Embryonic facial prominence (tissue), 1 donor: ENCODE data around the gene NDRG3.
A peak's percentile ranks its signal among the peaks of the same experiment; 100 is the strongest.

Source experiments
- DNase-seq: peaks from one replicate; pipeline ENCODE4 v3.0.0-alpha.2; 2016; ENCODE audit errors: extremely low spot score

The NDRG3 gene

GRCh38 chr20:36745927-36746659 is at the start of gene NDRG3:
TSS of gene NDRG3 (minus strand) at chr20:36746090. CDS start at chr20:36721735, 24,355 bp downstream.
- DNase-seq: peak; percentile 89

DNA sequence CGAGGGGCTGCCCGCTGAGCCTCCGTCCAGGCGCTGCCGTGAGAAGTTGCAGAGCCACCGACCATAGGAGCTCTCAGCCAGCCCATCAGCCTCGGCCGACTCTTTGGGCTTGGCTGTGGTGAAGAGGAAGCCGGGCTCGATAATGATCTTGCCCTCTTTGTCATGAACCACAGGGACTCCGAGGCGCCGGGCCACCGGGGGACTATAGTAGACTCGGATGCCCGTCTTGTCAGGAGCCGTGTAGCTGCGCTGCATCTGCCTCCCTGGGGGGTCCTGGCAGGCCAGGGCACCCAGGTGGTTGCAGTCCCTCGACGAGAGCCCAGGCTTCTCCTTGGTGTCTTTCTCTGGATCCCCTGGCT is 48.2 kb upstream of the NDRG3 start:
- DNase-seq: no peak

GRCh38 chr20:36793294-36794115 is 47.6 kb upstream of the NDRG3 start:
- no peak for DNase-seq

GRCh38 chr20:36792422-36792821 is 46.5 kb upstream of the NDRG3 start:
- no peak for DNase-seq

DNA sequence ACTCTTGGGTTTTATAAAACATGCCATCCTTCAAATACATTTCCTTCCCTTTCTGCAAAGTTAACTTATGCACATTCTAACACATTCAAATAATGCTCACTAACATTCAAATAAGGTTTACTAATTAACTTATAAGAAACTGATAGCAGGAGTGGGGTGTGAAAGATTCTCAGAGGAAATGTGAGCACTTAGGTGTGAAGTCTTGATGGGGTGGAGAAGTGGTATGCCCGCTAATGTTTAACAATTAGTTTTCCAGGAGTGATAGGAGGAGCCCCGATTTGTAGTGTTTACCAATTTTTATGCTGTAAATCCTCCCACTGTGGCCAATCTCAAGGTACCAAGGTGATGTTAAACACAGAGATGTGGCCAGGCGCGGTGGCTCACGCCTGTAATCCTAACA is 46.0 kb upstream of the NDRG3 start:
- no peak for DNase-seq

DNA sequence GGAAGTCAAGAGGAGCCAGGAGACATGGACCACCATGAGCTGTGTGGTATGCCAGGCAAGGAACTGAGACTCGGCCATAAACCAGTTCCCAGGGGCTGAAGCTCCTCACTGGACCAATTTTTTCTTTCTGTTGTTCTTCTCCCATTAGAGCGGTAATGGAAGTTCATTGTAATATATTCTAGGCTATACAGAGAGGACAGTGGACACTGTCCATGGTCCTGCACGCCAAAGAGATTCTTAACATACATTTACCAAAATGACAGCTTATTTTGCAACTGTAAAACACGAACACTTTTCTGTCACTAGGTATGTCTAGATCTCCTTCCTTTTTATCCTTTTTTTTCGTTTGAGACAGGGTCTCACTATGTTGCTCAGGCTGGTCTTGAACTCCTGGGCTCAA is 40.8 kb upstream of the NDRG3 start:
- no peak for DNase-seq

GRCh38 chr20:36786246-36786645 is 40.4 kb upstream of the NDRG3 start:
- no peak for DNase-seq

DNA sequence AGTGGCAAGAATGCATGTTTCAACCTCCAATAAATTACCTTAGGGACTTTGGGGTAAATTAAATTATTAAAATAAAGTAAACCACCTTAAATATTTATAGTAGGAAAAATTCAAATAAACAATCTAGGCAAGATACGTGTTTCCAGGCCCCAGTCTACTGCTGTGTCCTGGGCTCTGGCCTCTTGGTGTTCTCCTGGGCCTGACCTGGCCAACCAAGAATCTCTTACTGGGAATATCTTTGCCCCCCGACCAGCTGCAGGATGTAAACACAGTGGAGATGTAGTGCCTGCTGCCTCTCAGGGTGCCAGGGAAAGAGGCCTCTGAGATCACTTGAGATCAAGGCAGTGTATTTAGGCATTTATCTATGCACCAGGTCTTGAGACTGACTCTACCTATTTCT is 39.4 kb upstream of the NDRG3 start:
- DNase-seq: no peak

- no peak for DNase-seq
Observed at GRCh38 chr20:36784900-36785299, 39.0 kb upstream of the NDRG3 start.

DNA sequence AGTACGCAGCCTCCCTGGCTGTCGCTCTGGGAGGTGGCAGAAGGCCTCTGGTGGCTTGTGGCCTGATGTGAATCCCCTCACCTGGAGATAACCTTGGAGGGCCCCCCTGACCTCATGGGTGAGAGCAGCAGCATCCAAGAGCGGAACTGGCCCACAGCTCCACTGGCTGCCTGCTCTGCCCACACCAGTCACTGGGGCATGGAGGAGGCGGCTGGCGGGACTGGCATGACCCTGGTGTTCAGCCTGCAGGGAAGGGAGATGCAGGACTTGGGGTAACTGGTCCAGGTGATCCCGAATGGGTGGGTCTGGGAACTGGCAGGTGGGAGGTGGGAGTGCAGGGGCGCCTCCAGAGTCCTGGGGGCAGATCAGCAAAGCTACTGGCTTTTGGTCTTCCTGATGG is 38.2 kb upstream of the NDRG3 start:
- DNase-seq: no peak

DNA sequence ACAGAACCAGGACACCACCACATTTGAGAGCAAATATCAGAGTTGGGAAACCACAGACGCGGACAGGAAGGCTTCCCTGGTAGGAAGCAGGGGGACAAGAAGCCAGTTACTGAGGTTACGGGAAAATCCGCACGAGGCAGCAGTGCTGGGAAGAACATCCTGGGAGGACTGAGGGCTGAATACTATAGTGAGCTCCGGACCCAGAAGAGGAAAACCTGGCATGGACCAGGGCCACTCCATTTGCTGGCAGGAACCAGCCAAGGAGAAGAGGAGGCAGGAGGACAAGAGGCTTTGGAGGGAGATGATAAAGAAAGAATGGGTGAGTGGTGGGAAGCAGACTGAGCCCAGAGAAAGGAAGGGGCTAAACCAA is 33.8 kb upstream of the NDRG3 start:
- DNase-seq: no peak

DNA sequence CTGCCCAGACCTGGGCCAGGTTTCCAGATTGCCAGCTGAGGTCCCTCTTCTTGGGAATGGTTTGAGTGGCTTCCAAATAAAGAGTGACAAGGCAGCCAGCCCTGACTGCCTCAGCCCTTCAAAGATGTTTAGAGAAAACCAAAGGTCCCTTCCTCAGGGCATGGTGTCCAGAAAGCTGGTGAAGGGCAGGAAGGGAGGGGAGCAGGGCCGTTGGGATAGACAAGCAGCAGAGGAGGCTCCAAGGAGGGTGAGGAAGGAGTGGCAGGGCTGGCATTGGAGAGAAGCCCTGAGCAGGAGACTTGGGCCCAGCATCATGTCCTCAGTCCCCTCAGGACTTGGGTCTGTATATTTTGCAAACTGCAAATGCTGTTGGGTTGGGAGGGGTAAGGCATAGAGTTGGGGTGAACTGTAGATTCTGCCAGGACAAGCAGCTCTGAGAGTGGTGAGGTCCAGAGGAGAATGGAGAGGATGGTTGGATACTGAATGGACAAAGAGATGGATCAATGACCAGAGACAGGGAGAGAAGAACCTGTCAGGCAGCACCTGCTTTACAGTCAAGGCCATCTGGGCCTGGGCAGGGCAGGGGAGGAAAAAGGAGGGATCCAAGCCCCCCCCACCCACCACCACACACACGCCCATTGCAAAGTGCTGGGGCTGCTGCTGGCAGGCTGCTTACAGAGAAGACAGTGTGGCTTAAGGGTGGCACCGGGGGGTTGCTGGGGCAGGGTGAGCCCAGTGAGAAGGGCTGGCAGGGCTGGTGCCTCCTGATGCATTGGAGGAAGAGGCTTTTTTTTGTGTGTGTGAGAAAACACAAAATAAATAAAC is 33.2 kb upstream of the NDRG3 start:
- no peak for DNase-seq

DNA sequence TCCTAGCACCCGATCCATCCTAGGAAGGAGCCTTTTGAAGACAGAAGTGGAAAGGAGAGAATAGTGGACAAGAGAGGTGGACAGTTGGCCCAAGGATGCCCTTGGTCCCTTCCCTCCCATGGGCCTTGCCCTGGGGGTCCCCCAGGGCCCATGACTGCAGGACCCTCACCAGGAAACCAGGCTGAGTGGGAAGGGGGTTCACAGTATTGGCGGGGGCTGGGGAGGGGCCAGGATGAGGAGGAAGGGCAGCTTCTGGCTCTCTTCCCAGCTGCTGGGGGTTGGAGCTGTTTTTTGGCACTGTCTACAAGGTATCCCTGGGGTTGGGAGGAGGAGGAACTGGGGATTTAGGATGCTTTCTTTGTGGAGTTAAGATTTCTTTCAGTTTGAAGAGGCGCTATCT is 31.7 kb upstream of the NDRG3 start:
- no peak for DNase-seq

DNA sequence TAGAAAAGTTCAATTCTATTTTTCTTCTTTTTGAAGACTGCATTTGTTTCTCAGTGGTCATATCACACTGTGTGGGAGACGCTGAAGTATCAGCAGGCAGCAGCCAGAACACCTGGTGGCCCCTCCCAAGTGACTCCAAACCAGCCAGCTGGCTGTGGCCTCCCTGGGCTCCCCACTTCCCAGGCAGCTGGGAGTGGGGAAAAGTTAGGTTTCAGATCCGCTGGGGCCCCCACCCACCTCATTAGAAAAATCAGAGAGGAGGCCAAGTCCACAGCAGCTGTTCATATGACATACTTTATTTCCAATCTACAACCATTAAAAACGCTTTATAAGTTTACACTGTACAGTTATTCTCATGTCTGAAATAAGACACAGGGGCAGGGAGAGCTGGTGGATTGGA is 31.3 kb upstream of the NDRG3 start:
- no peak for DNase-seq

DNA sequence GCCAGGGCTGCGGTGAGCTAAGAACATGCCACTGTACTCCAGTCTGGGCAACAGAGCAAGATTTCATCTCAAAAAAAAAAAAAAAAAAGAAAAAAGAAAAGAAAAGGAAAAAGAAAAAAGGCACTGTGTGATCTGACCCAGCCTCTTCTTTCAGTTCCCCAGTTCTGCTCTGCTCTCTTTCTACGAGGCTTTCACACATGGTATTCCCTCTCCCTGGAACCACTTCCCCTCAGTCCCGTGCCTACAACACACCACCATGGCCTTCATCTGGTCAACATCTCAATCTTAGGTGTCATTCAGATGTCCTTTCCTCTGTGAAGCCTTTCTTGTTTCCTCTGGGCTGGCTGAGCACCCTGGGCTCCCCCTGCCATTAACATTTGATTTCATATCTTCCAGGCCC is 29.9 kb upstream of the NDRG3 start:
- no peak for DNase-seq

- no peak for DNase-seq
Observed at GRCh38 chr20:36775196-36775595, 29.3 kb upstream of the NDRG3 start.

- DNase-seq: peak; percentile 87
Observed at GRCh38 chr20:36773597-36774390, 27.9 kb upstream of the NDRG3 start, which contains the start of gene DSN1. TSS of gene DSN1 (minus strand) at chr20:36773763. CDS start at chr20:36771458, 2,305 bp downstream.

DNA sequence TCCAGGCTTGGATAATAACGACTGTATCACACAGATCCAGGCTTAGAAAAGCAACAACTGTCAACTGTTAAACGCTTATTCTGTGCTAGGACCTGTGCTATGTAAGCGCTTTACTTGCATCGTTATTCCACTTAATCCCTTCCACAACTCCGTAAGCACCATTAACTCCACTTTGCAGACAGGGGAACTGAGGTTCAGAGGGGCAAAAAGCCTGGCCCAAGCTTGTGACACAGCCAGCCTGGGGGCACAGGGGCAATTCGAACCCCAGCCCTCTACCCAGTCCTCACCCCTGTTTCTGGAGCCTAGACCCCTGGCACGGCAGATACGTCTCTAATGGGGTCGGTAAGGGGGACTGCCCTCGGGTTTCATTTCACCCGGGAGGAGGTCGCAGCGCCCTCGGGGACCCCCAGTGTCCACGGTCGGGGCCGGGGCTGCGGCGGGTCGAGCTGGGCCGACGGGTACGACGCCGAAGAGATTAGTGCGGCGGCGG is 27.3 kb upstream of the NDRG3 start:
- DNase-seq: no peak

GRCh38 chr20:36770680-36771079 is 24.8 kb upstream of the NDRG3 start:
- DNase-seq: no peak

- DNase-seq: no peak
Observed at GRCh38 chr20:36768768-36769430, 23.0 kb upstream of the NDRG3 start.

- no peak for DNase-seq
Observed at GRCh38 chr20:36761125-36761524, 15.2 kb upstream of the NDRG3 start.
